ENCODE results near the gene KRTAP6-2. TPM values are rescaled to one million over a fixed set of nuclear protein-coding genes. Genes with fewer than 3 reads are reported as not detected.

Gene KRTAP6-2
- total RNA-seq, 2 experiments from 2014 or later = not detected

GRCh38 chr21:30615199-30615598 lies 16.5 kb upstream of the KRTAP6-2 start:
- BruUV-seq (replicated peaks) = no TSS peak
- DNase-seq (ENCODE audit: low spot score) = no peak
- H2AFZ ChIP-seq (ENCODE audit: low read length) = no peak overlapping the region
- no peaks in the 10 kb centered on the region for H3K4me1 ChIP-seq (ENCODE audit: insufficient read depth, low read length, poor library complexity, severe bottlenecking)
- H3K36me3 ChIP-seq (ENCODE audit: insufficient read depth, low read length) = no peaks in the 10 kb centered on the region
- CTCF ChIA-PET (ENCODE audit: unreplicated experiment) = no interaction called here
- H3K27ac ChIP-seq (ENCODE audit: low read depth, low read length, poor library complexity, severe bottlenecking) = no peak overlapping the region
- no peaks in the 10 kb centered on the region for H3K9me3 ChIP-seq (ENCODE audit: low read length)
- H4K20me1 ChIP-seq (ENCODE audit: insufficient read depth, low read length) = no peaks in the 10 kb centered on the region
- no peak overlapping the region for H3K4me2 ChIP-seq (ENCODE audit: low read length)
- intact Hi-C loops (cut with micrococcal nuclease; ENCODE audit: unreplicated experiment) = no loop called here
- H3K79me2 ChIP-seq (ENCODE audit: insufficient read depth, low read depth, low read length) = no peaks in the 10 kb centered on the region
- no peaks in the 10 kb centered on the region for H3K9me2 ChIP-seq (ENCODE audit: insufficient read depth, low read length)
- POLR2A ChIA-PET = no interaction called here
- TF ChIP-seq CTCF (conservative IDR thresholded peaks at IDR 0.05; ENCODE audit: low read length) (no peak), EZH2phosphoT487 (IDR thresholded peaks at IDR 0.05; ENCODE audit: borderline replicate concordance, low read depth, low read length) (no peak)
- H3K4me3 ChIP-seq (ENCODE audit: low read depth, low read length, poor library complexity, severe bottlenecking) = no peak overlapping the region

GRCh38 chr21:30613836-30614235 lies 15.1 kb upstream of the KRTAP6-2 start, which contains the start of gene KRTAP6-1:
Gene KRTAP6-1, minus strand, starts transcription at chr21:30613930. Its CDS starts 26 bp downstream, at chr21:30613904.
- Histone ChIP-seq H3K9me2 (ENCODE audit: insufficient read depth, low read length) (no peaks in the 10 kb centered on the region), H3K36me3 (ENCODE audit: insufficient read depth, low read length) (no peaks in the 10 kb centered on the region)

More at GRCh38 chr21:30613836-30614235, 15.1 kb upstream of the KRTAP6-2 start, which contains the start of gene KRTAP6-1:
- Histone ChIP-seq H3K27ac (ENCODE audit: low read depth, low read length, poor library complexity, severe bottlenecking) (no peak within 1 kb of the TSS), H3K4me3 (ENCODE audit: low read depth, low read length, poor library complexity, severe bottlenecking) (no peak within 1 kb of the TSS), H3K4me1 (ENCODE audit: insufficient read depth, low read length, poor library complexity, severe bottlenecking) (no peaks in the 10 kb centered on the region), H3K79me2 (ENCODE audit: insufficient read depth, low read depth, low read length) (no peaks in the 10 kb centered on the region), H3K4me2 (ENCODE audit: low read length) (no peak within 1 kb of the TSS), H4K20me1 (ENCODE audit: insufficient read depth, low read length) (no peaks in the 10 kb centered on the region), H2AFZ (ENCODE audit: low read length) (no peak within 1 kb of the TSS), H3K9me3 (ENCODE audit: low read length) (no peaks in the 10 kb centered on the region)
- no peak for TF ChIP-seq CTCF (conservative IDR thresholded peaks at IDR 0.05; ENCODE audit: low read length)
- TF ChIP-seq EZH2phosphoT487 (IDR thresholded peaks at IDR 0.05; ENCODE audit: borderline replicate concordance, low read depth, low read length) = no peak
- no peak for DNase-seq (ENCODE audit: low spot score)
- POLR2A ChIA-PET = interaction anchor here (1.1 kb wide), 1 partner anchor 11 kb away, joined by 5 read pairs; no protein-coding TSS in a partner anchor
- intact Hi-C loops (cut with micrococcal nuclease; ENCODE audit: unreplicated experiment) = no loop called here
- no TSS peak for BruUV-seq (replicated peaks)
- CTCF ChIA-PET (ENCODE audit: unreplicated experiment) = no interaction called here
